Thyroid gland (tissue), 4 donors: Measurements from ENCODE around the gene HMOX2. TPM values are rescaled to one million over a fixed set of nuclear protein-coding genes. Genes with fewer than 3 reads are reported as not detected.

Source experiments
- DNase-seq, 2 donors: peaks; one replicate each; pipeline ENCODE4 v3.0.0-alpha.2; 2019
- H3K27ac ChIP-seq, 3 donors: fragments of 200-600 bp; sonication (generic); 1 replicate in 2 of 3; 2 replicates in 1 of 3; pipeline ENCODE4 v1.5.1; 2016 to 2019; ENCODE audit warnings: mild to moderate bottlenecking in 1 of 3, moderate library complexity in 1 of 3
- H3K27me3 ChIP-seq: fragments of 200-600 bp; sonication (generic); one replicate; pipeline ENCODE4 v1.5.1; 2019
- H3K36me3 ChIP-seq, 2 donors: fragments of 200-600 bp; sonication (generic); one replicate each; pipeline ENCODE4 v1.5.1; 2016 to 2019
- H3K4me1 ChIP-seq, 2 donors: fragments of 200-600 bp; sonication (generic); one replicate each; pipeline ENCODE4 v1.5.1; 2017 to 2019
- H3K4me3 ChIP-seq, 3 donors: fragments of 200-600 bp; sonication (generic); replicated peaks in 1 of 3; 1 replicate in 2 of 3; 2 replicates in 1 of 3; pipeline ENCODE4 v1.5.1; 2016; ENCODE audit warnings: mild to moderate bottlenecking in 1 of 3
- H3K9me3 ChIP-seq: fragments of 200-600 bp; sonication (generic); one replicate; pipeline ENCODE4 v1.5.1; 2017
- POLR2A ChIP-seq, 2 donors: fragments of 450-650 bp; IDR thresholded peaks; one replicate each; pipeline ENCODE4 v1.6.1; 2017; ENCODE audit warnings: antibody characterized with exemption in 2 of 2, mild to moderate bottlenecking in 2 of 2, moderate library complexity in 1 of 2
- WGBS, 2 donors: methylation state at CpG; one replicate each; pipeline ENCODE4 v1.1.5; 2017; 5-methylcytosine and 5-hydroxymethylcytosine counted together
- intact Hi-C: fragments of 100-400 bp; cut with DNase I; formaldehyde crosslinking; loops from one replicate; pipeline ENCODE4 v1.15.1; 2023
- total RNA-seq, 4 donors: library from RNA; depleted of rRNA; stranded (reverse); fragments of >200 nt; gene quantifications; one replicate each; pipeline ENCODE4 v1.2.3, GENCODE V29; 2016
- TF ChIP-seq, protein P1 (sequence below), 6 experiments: fragments of 200-600 bp in 3 of 6; fragments of 450-650 bp in 3 of 6; sonication (generic) in 3 of 6; IDR thresholded peaks; one replicate each; pipeline ENCODE4 v1.5.1; 2016 to 2019; ENCODE audit warnings: antibody characterized with exemption in 6 of 6, mild to moderate bottlenecking in 2 of 6, inconsistent platforms in 1 of 6, moderate library complexity in 1 of 6

The HMOX2 gene
- total RNA-seq, 4 donors from 2014 or later, result 36.0 to 63.2 (median 50.5) TPM

DNA sequence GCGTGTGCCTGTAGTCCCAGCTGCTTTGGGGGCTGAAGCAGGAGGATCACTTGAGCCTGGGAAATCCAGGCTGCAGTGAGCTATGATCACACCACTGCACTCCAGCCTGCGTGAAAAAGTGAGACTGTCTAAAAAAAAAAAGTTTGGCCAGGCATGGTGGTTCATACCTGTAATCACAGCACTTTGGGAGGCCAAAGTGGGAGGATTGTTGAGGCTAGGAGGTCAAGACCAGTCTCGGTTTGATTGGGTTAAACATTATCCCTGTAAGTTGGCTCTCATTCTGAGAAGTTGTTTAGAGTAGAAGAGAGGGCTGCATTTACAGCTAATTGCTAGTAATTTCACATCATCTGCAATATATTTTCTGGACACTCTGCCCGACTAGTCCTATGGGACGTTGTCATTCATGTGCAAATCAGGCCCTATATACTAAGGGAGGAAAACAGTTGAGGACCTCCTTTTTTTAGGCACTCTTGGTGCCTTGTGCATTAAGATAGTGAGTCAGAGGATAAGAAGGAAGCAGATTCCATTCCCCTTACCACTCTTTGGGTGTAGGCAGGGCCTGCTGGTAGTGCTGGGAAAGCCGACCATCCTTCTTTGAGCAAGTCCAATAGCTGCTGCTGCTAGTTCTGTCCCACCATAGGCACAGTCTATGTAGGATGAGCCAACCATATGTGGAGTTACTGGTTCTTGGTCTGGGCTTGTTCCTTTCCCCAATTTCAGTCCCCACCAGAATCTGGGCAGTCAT is 18.7 kb downstream of the HMOX2 start:
- Histone ChIP-seq H3K27me3 (no peaks in the 10 kb centered on the region), H3K4me1 (peaks cover 0 to 17% of the 10 kb centered on the region in 2 donors), H3K9me3 (no peaks in the 10 kb centered on the region), H3K36me3 (peaks cover 0 to 5% of the 10 kb centered on the region in 2 donors), H3K4me3 (no peak overlapping the region), H3K27ac (no peak overlapping the region)
- WGBS, 2 donors, result 89 to 93% methylated on average over 6 of the region's 6 CpGs
- intact Hi-C loops, result no loop called here
- TF ChIP-seq, protein P1, sequence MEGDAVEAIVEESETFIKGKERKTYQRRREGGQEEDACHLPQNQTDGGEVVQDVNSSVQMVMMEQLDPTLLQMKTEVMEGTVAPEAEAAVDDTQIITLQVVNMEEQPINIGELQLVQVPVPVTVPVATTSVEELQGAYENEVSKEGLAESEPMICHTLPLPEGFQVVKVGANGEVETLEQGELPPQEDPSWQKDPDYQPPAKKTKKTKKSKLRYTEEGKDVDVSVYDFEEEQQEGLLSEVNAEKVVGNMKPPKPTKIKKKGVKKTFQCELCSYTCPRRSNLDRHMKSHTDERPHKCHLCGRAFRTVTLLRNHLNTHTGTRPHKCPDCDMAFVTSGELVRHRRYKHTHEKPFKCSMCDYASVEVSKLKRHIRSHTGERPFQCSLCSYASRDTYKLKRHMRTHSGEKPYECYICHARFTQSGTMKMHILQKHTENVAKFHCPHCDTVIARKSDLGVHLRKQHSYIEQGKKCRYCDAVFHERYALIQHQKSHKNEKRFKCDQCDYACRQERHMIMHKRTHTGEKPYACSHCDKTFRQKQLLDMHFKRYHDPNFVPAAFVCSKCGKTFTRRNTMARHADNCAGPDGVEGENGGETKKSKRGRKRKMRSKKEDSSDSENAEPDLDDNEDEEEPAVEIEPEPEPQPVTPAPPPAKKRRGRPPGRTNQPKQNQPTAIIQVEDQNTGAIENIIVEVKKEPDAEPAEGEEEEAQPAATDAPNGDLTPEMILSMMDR (IDR thresholded peaks at IDR 0.05), result no peak
- TF ChIP-seq POLR2A (IDR thresholded peaks at IDR 0.05), result no peak
- no peak for DNase-seq

DNA sequence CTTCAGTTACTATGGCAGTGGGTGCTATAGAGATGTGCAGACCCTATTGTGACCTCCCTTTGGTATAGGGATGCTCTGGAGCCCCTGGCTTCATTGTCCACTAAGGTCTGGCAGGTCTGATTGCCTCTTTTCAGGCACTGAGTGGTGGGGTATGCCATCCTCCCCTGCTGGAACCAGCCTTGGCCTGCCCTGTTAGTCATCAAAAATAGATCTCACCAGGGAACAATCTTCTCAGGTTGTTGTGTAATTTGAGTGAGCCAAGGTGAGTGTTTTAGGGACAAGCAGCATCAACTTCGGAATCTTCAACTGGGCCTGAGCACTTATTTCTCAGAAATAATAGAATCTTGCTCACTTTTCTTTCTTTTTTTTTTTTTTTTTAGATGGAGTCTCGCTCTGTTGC is 19.6 kb downstream of the HMOX2 start:
- H3K27me3 ChIP-seq, result no peaks in the 10 kb centered on the region
- TF ChIP-seq, protein P1 (IDR thresholded peaks at IDR 0.05), result no peak
- TF ChIP-seq POLR2A (IDR thresholded peaks at IDR 0.05), result no peak

DNA sequence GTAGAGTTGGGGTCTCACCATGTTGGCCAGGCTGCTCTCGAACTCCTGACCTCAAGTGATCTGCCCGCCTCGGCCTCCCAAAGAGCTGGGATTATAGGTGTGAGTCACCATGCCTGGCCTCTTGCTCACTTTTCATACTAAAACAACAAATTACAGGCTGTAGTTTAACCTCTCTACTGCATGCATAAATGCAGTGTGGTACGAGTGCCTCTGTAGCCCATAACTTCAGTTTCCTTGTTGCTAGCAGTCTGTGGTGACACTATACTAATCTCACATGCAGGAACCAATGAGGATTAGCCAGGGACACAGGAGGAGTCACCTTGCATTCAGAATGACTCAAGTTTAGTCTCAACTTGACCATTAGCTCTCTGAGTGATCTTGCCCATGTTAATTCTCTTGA is 20.1 kb downstream of the HMOX2 start:
- H3K27me3 ChIP-seq, result no peaks in the 10 kb centered on the region
- H3K27ac ChIP-seq, result no peak overlapping the region
- no peaks in the 10 kb centered on the region for H3K9me3 ChIP-seq
- no peak for TF ChIP-seq POLR2A (IDR thresholded peaks at IDR 0.05)
- TF ChIP-seq, protein P1 (IDR thresholded peaks at IDR 0.05), result no peak
- 92 to 94% methylated on average over 4 of the region's 4 CpGs for WGBS, 2 donors
- H3K4me1 ChIP-seq, result peaks cover 10 to 31% of the 10 kb centered on the region in 2 donors
- intact Hi-C loops, result no loop called here
- no peaks in the 10 kb centered on the region for H3K36me3 ChIP-seq
- DNase-seq, result no peak
- no peak overlapping the region for H3K4me3 ChIP-seq

More for the DNA sequence above, 19.6 kb downstream of the HMOX2 start:
- Histone ChIP-seq H3K4me3 (no peak overlapping the region), H3K27ac (no peak overlapping the region), H3K36me3 (no peaks in the 10 kb centered on the region), H3K9me3 (no peaks in the 10 kb centered on the region), H3K4me1 (peaks cover 8 to 25% of the 10 kb centered on the region in 2 donors)
- intact Hi-C loops, result no loop called here
- WGBS, 2 donors, result 98 to 100% methylated on average over 2 of the region's 2 CpGs
- DNase-seq, result no peak

DNA sequence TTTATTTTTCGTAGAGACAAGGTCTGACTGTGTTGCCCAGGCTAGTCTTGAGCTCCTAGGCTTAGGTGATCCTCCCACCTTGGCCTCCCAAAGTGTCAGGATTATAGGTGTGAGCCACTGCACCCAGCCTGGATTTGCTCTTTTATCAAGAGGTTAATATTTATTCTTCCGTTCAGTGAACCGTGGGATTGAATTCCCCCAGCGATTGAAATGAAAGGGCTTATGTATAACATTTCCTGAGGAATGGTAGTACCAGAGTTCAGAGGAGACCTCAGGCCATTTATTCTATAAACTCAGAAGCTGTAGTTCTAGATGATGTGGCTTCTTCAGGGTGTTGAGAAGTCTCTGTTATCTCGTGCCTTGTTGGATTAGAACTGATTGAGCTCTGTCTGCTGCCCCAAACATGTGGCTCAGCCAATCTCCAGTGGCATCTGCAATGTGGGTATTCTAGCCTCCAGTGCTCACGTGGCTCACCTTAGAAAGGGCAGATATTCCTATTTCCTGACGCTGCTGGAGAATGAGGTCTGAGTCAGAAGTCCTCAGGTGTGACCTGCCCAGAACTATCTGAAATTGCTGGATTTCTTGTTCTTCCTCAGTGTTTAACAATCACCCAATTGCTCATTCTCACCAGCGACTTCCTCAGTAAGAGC is 22.5 kb downstream of the HMOX2 start:
- no peak for TF ChIP-seq POLR2A (IDR thresholded peaks at IDR 0.05)
- TF ChIP-seq, protein P1 (IDR thresholded peaks at IDR 0.05), result no peak
- H3K27me3 ChIP-seq, result no peaks in the 10 kb centered on the region
- intact Hi-C loops, result no loop called here
- peaks cover 15 to 36% of the 10 kb centered on the region in 2 donors for H3K4me1 ChIP-seq
- H3K36me3 ChIP-seq, result no peaks in the 10 kb centered on the region
- H3K27ac ChIP-seq, result no peak overlapping the region
- DNase-seq, result no peak
- 67 to 75% methylated on average over 8 of the region's 8 CpGs for WGBS, 2 donors
- H3K9me3 ChIP-seq, result no peaks in the 10 kb centered on the region
- H3K4me3 ChIP-seq, result no peak overlapping the region

DNA sequence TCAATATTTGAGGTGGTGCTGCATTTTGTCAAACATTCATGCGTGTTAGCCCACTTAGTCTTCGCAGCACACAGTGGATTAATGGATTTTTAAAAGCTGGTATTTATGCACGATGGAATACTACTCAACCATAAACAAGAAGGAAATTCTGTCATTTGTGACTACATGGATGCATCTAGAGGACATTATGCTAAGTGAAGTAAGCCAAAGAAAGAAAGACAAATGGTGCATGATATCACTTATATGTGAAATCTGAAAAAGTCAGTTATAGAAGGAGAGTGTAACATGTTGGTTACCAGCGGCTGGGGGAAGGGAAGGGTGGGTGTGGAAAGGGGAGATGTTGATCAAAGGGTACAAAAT is 23.0 kb downstream of the HMOX2 start:
- H3K9me3 ChIP-seq, result no peaks in the 10 kb centered on the region
- H3K36me3 ChIP-seq, result no peaks in the 10 kb centered on the region
- intact Hi-C loops, result no loop called here
- TF ChIP-seq, protein P1 (IDR thresholded peaks at IDR 0.05), result no peak
- no peak for TF ChIP-seq POLR2A (IDR thresholded peaks at IDR 0.05)
- H3K4me3 ChIP-seq, result no peak overlapping the region
- H3K4me1 ChIP-seq, result peaks cover 15 to 36% of the 10 kb centered on the region in 2 donors
- no peak overlapping the region for H3K27ac ChIP-seq
- DNase-seq, result no peak
- 95 to 96% methylated on average over 4 of the region's 4 CpGs for WGBS, 2 donors
- H3K27me3 ChIP-seq, result no peaks in the 10 kb centered on the region
